ENCODE results near the gene CLDN6.

GRCh38 chr16:3004781-3005284, 13.2 kb downstream of the CLDN6 start:
- TF ChIP-seq POLR2AphosphoS5 (IDR thresholded peaks at IDR 0.05; ENCODE audit: low read depth, low read length) = no peak
- TF ChIP-seq ELF1 (IDR thresholded peaks at IDR 0.05; ENCODE audit: borderline replicate concordance, low read depth) = no peak
- no peak for TF ChIP-seq CTCF (IDR thresholded peaks at IDR 0.05 in 2 of 3, conservative IDR thresholded peaks at IDR 0.05 in 1 of 3; ENCODE audit: borderline replicate concordance in 1 of 3, insufficient read depth in 1 of 3, low read depth in 2 of 3, low read length in 2 of 3)
- no peak for TF ChIP-seq EZH2 (IDR thresholded peaks at IDR 0.05)
- TF ChIP-seq POLR2A (IDR thresholded peaks at IDR 0.05; ENCODE audit: borderline replicate concordance, extremely low read depth, insufficient read depth, insufficient read length) = no peak
- TF ChIP-seq REST (IDR thresholded peaks at IDR 0.05; ENCODE audit: low read depth) = no peak
- no peak for TF ChIP-seq ATF3 (IDR thresholded peaks at IDR 0.05)
- no peak for TF ChIP-seq MAX (IDR thresholded peaks at IDR 0.05)
- no peak for TF ChIP-seq CBX3 (IDR thresholded peaks at IDR 0.05; ENCODE audit: low read depth)
- no peak for TF ChIP-seq EGR1 (IDR thresholded peaks at IDR 0.05; ENCODE audit: low read depth)
- TF ChIP-seq, protein P1, sequence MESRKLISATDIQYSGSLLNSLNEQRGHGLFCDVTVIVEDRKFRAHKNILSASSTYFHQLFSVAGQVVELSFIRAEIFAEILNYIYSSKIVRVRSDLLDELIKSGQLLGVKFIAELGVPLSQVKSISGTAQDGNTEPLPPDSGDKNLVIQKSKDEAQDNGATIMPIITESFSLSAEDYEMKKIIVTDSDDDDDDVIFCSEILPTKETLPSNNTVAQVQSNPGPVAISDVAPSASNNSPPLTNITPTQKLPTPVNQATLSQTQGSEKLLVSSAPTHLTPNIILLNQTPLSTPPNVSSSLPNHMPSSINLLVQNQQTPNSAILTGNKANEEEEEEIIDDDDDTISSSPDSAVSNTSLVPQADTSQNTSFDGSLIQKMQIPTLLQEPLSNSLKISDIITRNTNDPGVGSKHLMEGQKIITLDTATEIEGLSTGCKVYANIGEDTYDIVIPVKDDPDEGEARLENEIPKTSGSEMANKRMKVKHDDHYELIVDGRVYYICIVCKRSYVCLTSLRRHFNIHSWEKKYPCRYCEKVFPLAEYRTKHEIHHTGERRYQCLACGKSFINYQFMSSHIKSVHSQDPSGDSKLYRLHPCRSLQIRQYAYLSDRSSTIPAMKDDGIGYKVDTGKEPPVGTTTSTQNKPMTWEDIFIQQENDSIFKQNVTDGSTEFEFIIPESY (IDR thresholded peaks at IDR 0.05; ENCODE audit: extremely low read depth, insufficient replicate concordance, low read length) = no peak
- TF ChIP-seq CEBPB (IDR thresholded peaks at IDR 0.05; ENCODE audit: low read depth) = no peak

Data from HCT116 (cell line).